Metanephros (tissue), 1 donor: ENCODE measurements around the gene MTMR8. TPM values are rescaled to one million over a fixed set of nuclear protein-coding genes. Genes with fewer than 3 reads are reported as not detected.

ENCODE experiments used
- total RNA-seq: library from RNA; depleted of rRNA; stranded (reverse); fragments of >200 nt; gene quantifications from one replicate; pipeline ENCODE4 v1.2.3, GENCODE V29; 2014

MTMR8 gene
- total RNA-seq, result 2.2 TPM

GRCh38 chrX:64394874-64395567 is at the start of gene MTMR8:
MTMR8 (minus strand) TSS chrX:64395452; CDS start chrX:64395363, 89 bp downstream.

GRCh38 chrX:64230123-64230970 is 164.9 kb downstream of the MTMR8 start, which contains the start of gene ASB12:
ASB12 (minus strand) TSS chrX:64230607; CDS start chrX:64225650, 4,957 bp downstream.

Other genes with a start within 250 kb of the MTMR8 start
- gene AMER1, start 189.7 kb downstream of the MTMR8 start, total RNA-seq, result 7.9 TPM
- gene ASB12, start 164.8 kb downstream of the MTMR8 start, total RNA-seq, result 5.5 TPM